ENCODE measurements around the gene PNMA1. TPM values are rescaled to one million over a fixed set of nuclear protein-coding genes. Genes with fewer than 3 reads are reported as not detected.

The PNMA1 gene
- total RNA-seq, 4 donors from 2014 or later, result 4.6 to 8.5 (median 6.6) TPM

DNA sequence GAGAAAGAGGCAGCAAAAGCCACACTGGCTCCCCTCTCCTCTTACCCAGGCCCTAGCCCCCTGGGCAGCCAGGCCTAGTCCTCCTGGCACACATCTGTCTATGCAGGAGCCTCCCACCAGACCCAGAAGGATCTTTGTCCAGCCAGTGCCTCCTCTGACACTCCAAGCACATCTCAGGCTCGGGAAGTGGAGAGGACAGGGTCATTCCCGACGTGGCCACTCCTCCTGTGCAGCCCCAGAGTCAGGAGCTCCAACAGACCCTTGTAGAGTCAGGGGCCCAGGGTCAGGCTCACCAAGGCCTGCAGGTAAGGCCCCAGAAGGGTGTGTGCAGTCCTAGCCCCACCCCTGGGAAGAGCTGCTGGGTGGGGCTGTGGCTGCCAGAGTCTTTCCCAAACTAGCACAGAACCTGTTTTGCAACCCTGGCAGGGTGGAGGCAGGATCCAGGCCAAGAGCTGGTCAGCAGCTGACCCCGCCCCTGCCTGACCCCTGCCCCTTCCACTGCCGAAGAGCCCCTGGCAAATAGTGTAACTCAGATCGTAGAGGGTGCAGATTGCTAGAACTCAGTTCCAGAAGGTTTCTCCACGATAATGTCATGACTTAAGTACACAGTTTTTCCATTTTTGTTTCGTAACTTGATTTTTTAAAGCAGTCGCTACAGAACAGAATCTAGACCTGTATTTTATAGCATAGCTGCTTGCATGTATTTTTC lies 26.6 kb upstream of the PNMA1 start:
- 5 to 9% methylated on average over 9 of the region's 9 CpGs for WGBS, 2 donors
- intact Hi-C loops (cut with DNase I; ENCODE audit: low total_unique reads), result no loop called here
- no peak overlapping the region for H3K4me3 ChIP-seq (ENCODE audit: low read depth, poor library complexity, severe bottlenecking)
- TF ChIP-seq, protein P1, sequence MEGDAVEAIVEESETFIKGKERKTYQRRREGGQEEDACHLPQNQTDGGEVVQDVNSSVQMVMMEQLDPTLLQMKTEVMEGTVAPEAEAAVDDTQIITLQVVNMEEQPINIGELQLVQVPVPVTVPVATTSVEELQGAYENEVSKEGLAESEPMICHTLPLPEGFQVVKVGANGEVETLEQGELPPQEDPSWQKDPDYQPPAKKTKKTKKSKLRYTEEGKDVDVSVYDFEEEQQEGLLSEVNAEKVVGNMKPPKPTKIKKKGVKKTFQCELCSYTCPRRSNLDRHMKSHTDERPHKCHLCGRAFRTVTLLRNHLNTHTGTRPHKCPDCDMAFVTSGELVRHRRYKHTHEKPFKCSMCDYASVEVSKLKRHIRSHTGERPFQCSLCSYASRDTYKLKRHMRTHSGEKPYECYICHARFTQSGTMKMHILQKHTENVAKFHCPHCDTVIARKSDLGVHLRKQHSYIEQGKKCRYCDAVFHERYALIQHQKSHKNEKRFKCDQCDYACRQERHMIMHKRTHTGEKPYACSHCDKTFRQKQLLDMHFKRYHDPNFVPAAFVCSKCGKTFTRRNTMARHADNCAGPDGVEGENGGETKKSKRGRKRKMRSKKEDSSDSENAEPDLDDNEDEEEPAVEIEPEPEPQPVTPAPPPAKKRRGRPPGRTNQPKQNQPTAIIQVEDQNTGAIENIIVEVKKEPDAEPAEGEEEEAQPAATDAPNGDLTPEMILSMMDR (IDR thresholded peaks at IDR 0.05), result no peak
- no peak for TF ChIP-seq POLR2A (IDR thresholded peaks at IDR 0.05)
- DNase-seq (ENCODE audit: low spot score in 2 of 2), result peak; percentile 86 to 97

- intact Hi-C loops (cut with DNase I; ENCODE audit: low total_unique reads), result no loop called here
- TF ChIP-seq, protein P1 (IDR thresholded peaks at IDR 0.05), result no peak
- DNase-seq (ENCODE audit: low spot score in 2 of 2), result no peak
Measured at GRCh38 chr14:73739899-73740617, 25.9 kb upstream of the PNMA1 start.

DNA sequence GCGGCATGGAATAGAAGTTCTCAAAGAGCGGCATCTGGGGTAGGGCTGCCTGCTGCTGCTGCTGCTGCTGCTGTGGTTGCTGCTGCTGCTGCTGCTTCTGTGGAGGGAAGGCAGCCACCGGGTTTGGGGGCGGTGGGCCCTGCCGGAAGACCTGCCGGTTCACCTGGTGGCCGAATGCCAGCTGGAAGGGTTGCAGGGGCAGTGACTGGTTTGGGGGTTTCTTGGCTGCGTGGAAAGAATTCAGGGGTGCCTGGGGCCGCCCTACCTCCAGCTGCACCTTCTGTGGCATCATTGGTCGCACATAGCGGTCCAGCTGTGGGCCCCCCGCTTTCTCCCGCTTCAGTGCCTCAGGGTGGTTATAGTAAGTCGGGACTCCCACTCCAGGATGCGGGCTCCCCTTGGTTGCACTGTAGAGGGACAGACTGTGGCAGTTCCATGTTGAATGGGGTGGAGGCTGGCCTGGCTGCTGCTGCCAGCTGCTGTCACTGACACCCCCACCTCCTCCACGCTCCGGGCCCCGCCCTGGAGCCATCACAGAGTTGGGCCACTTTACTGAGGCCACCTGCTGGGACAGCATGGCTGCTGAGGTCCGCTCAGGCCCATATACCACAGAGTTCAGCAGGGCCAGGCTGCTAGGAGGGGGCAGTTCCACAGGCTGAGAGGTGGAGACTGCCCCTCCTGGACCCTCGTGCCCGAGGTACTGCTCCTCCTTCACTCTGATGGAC lies 25.2 kb upstream of the PNMA1 start:
- 69 to 71% methylated on average over 15 to 21 of the region's 21 CpGs for WGBS, 2 donors
- no peak for DNase-seq (ENCODE audit: low spot score in 2 of 2)
- intact Hi-C loops (cut with DNase I; ENCODE audit: low total_unique reads), result no loop called here
- TF ChIP-seq, protein P1 (IDR thresholded peaks at IDR 0.05), result no peak
- no peak for TF ChIP-seq POLR2A (IDR thresholded peaks at IDR 0.05)
- no peak overlapping the region for H3K4me3 ChIP-seq (ENCODE audit: low read depth, poor library complexity, severe bottlenecking)

More at GRCh38 chr14:73739899-73740617, 25.9 kb upstream of the PNMA1 start:
- no peak overlapping the region for H3K4me3 ChIP-seq (ENCODE audit: low read depth, poor library complexity, severe bottlenecking)
- WGBS, 2 donors, result 47 to 56% methylated on average over 8 to 9 of the region's 12 CpGs

GRCh38 chr14:73738518-73739173 lies 24.5 kb upstream of the PNMA1 start:
- 81 to 88% methylated on average over 21 to 22 of the region's 22 CpGs for WGBS, 2 donors
- no peak for DNase-seq (ENCODE audit: low spot score in 2 of 2)
- H3K4me3 ChIP-seq (ENCODE audit: low read depth, poor library complexity, severe bottlenecking), result no peak overlapping the region
- TF ChIP-seq, protein P1 (IDR thresholded peaks at IDR 0.05), result no peak
- no peak for TF ChIP-seq POLR2A (IDR thresholded peaks at IDR 0.05)
- intact Hi-C loops (cut with DNase I; ENCODE audit: low total_unique reads), result no loop called here

DNA sequence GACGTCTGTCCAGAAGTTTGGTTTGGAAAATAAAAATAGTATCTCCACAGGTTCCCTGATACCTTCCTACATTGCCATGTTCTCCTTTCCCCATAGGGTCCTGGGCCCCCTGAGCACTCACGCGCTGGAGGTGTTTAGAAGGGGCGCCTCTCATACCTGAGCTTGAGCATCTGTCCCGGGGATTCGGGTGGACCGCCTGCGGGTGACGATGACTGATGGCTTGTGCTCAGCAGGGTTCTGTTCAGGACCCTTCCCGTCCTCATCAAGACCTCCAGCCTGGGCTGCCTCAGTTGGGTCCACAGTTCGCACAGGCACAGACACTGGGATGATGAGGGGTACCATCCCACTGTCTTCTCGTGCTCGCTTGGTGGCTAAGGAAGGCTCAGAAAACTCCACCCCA lies 22.7 kb upstream of the PNMA1 start:
- no peak for DNase-seq (ENCODE audit: low spot score in 2 of 2)
- intact Hi-C loops (cut with DNase I; ENCODE audit: low total_unique reads), result no loop called here
- H3K4me3 ChIP-seq (ENCODE audit: low read depth, poor library complexity, severe bottlenecking), result no peak overlapping the region
- WGBS, 2 donors, result 83 to 91% methylated on average over 13 of the region's 13 CpGs
- no peak for TF ChIP-seq POLR2A (IDR thresholded peaks at IDR 0.05)
- TF ChIP-seq, protein P1 (IDR thresholded peaks at IDR 0.05), result no peak
